Stomach smooth muscle (tissue), 2 donors: ENCODE data around the gene KIAA0753.
"Not testable (repeated sequence)": the region's sequence is repeated elsewhere in the genome, so short reads cannot be mapped to it uniquely, and the experiment has no call there.

Experiments
- H3K27ac ChIP-seq: one replicate; pipeline ENCODE4 v1.7.0; 2013; ENCODE audit warnings: mild to moderate bottlenecking, low read length, inconsistent platforms
- H3K27me3 ChIP-seq, 2 donors: one replicate each; pipeline ENCODE4 v1.7.0; 2013; ENCODE audit warnings: low read length in 2 of 2; ENCODE audit not compliant: insufficient read depth in 2 of 2, control insufficient read depth in 1 of 2
- H3K36me3 ChIP-seq, 2 donors: one replicate each; pipeline ENCODE4 v1.7.0; 2013; ENCODE audit warnings: low read length in 2 of 2; ENCODE audit not compliant: control insufficient read depth in 2 of 2, insufficient read depth in 2 of 2
- H3K4me1 ChIP-seq: one replicate; pipeline ENCODE4 v1.7.0; 2013; ENCODE audit warnings: low read length; ENCODE audit not compliant: control insufficient read depth, insufficient read depth
- H3K4me3 ChIP-seq, 2 donors: one replicate each; pipeline ENCODE4 v1.7.0; 2013; ENCODE audit warnings: low read length in 2 of 2
- H3K9ac ChIP-seq, 2 donors: one replicate each; pipeline ENCODE4 v1.7.0; 2013; ENCODE audit warnings: low read length in 2 of 2, mild to moderate bottlenecking in 1 of 2
- H3K9me3 ChIP-seq, 2 donors: one replicate each; pipeline ENCODE4 v1.7.0; 2013; ENCODE audit warnings: low read length in 2 of 2; ENCODE audit not compliant: control insufficient read depth in 2 of 2
- donor health status: healthy.
- donor health status: Pancreatic carcinoma.

The KIAA0753 gene

GRCh38 chr17:6596511-6596910 lies 44.0 kb downstream of the KIAA0753 start:
- Histone ChIP-seq H3K9ac (no peak overlapping the region), H3K4me1 (no peaks in the 10 kb centered on the region), H3K36me3 (peaks cover 31 to 52% of the 10 kb centered on the region in 2 donors), H3K27ac (no peak overlapping the region), H3K9me3 (no peaks in the 10 kb centered on the region), H3K27me3 (no peaks in the 10 kb centered on the region), H3K4me3 (no peak overlapping the region)

DNA sequence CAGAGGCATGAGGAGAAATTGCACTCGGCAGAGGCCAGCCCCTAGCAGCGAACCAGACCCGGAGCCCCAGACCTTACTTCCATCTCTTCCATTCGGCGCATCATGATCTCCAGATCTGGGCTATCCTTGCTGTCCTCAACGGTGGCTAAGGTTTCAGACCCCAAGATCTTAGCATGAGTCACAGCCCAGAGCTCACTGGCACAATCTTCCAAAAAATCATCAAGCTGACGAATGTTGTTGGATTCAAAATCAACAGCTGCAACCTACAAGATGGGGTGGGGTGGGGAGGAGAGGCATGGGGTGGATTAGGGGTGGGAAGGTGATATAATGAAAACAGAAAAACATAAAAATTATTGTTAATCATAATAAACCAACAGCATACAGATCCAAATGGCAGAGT lies 44.4 kb downstream of the KIAA0753 start:
- no peaks in the 10 kb centered on the region for H3K9me3 ChIP-seq
- H3K4me1 ChIP-seq, result no peaks in the 10 kb centered on the region
- H3K27me3 ChIP-seq, result no peaks in the 10 kb centered on the region
- no peak overlapping the region for H3K9ac ChIP-seq
- H3K27ac ChIP-seq, result no peak overlapping the region
- H3K36me3 ChIP-seq, result peaks cover 31 to 52% of the 10 kb centered on the region in 2 donors
- no peak overlapping the region for H3K4me3 ChIP-seq

- H3K27me3 ChIP-seq, H3K9ac ChIP-seq, H3K4me3 ChIP-seq, H3K27ac ChIP-seq, H3K9me3 ChIP-seq, H3K4me1 ChIP-seq: not testable (repeated sequence)
- peaks cover 46 to 53% of the 10 kb centered on the region in 2 donors for H3K36me3 ChIP-seq
Measured at GRCh38 chr17:6593371-6593770, 47.1 kb downstream of the KIAA0753 start.

DNA sequence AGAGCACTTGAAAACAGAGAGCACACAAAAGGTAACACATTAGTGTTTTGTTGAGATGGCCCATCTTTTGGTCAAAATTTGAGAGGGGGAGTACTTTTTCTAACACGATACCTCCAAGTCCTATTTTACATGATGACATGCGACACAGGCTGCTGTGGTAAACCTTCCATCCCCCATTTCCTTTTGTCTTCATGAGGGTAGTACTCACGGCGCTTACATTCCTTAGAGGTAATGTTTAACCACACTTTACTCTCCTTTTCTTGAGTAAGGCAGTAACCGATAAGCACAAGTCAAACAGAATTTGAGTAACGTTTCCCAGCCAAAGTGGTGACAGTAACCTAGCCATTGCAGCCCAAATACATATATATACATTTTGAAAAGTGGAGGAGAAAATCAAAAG lies 48.3 kb downstream of the KIAA0753 start:
- Histone ChIP-seq H3K27me3 (no peaks in the 10 kb centered on the region), H3K36me3 (peaks cover 53 to 55% of the 10 kb centered on the region in 2 donors), H3K4me1 (no peaks in the 10 kb centered on the region), H3K4me3 (no peak overlapping the region), H3K9ac (no peak overlapping the region), H3K9me3 (no peaks in the 10 kb centered on the region), H3K27ac (no peak overlapping the region)

- Histone ChIP-seq H3K4me3 (no peak overlapping the region), H3K4me1 (no peaks in the 10 kb centered on the region), H3K36me3 (peaks cover 54 to 55% of the 10 kb centered on the region in 2 donors), H3K9ac (no peak overlapping the region), H3K27ac (no peak overlapping the region), H3K9me3 (no peaks in the 10 kb centered on the region), H3K27me3 (no peaks in the 10 kb centered on the region)
Measured at GRCh38 chr17:6591599-6592158, 48.8 kb downstream of the KIAA0753 start.

GRCh38 chr17:6589266-6589946 lies 51.1 kb downstream of the KIAA0753 start:
- Histone ChIP-seq H3K27ac (no peak overlapping the region), H3K36me3 (peaks cover 55 to 60% of the 10 kb centered on the region in 2 donors), H3K27me3 (no peaks in the 10 kb centered on the region), H3K9me3 (no peaks in the 10 kb centered on the region), H3K4me3 (no peak overlapping the region), H3K9ac (no peak overlapping the region), H3K4me1 (no peaks in the 10 kb centered on the region)

DNA sequence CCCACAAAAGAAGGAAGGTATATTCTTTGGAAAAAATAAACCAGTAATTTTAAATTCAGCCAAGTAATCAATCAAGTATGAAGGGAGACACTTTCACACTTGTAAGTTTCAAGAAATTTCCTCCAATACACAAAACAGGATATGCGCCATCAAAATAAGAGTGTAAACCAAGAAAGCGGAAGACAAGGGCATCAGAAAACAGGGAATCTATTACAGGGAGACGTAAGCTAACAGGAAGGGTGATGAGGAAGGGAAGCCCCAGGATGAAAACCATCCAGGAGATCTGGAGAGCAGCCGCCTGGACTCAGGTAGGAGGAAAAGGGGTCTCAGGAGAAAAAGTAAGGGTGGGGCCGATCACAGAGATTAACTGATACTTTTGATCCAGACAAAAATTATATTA lies 52.3 kb downstream of the KIAA0753 start:
- Histone ChIP-seq H3K4me3 (no peak overlapping the region), H3K36me3 (peaks cover 54 to 61% of the 10 kb centered on the region in 2 donors), H3K27ac (no peak overlapping the region), H3K27me3 (no peaks in the 10 kb centered on the region), H3K9me3 (no peaks in the 10 kb centered on the region), H3K9ac (no peak overlapping the region), H3K4me1 (no peaks in the 10 kb centered on the region)

DNA sequence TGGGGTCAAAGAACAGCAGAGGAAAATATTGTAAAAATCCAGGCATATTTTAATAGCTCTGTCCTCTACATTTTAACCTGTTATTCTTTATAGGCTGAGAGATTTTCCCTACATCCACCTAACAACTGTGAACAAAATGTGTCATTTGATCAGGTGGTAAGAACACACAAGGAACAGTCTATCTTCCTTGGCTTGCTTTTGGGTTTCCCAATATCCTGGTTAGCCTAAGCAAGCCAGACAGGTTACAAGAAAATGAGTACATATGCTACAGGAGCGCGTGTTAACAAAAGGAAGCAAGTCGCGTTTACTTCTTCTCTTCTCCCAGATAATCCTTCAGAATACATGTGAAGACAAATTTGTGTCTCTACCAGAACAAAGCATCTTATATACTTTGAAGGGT lies 53.2 kb downstream of the KIAA0753 start:
- Histone ChIP-seq H3K27me3 (no peaks in the 10 kb centered on the region), H3K4me3 (no peak overlapping the region), H3K36me3 (peaks cover 53 to 61% of the 10 kb centered on the region in 2 donors), H3K9me3 (no peaks in the 10 kb centered on the region), H3K9ac (no peak overlapping the region), H3K27ac (no peak overlapping the region), H3K4me1 (no peaks in the 10 kb centered on the region)

- no peak overlapping the region for H3K4me3 ChIP-seq
- H3K27ac ChIP-seq, result no peak overlapping the region
- no peaks in the 10 kb centered on the region for H3K9me3 ChIP-seq
- peaks cover 39 to 50% of the 10 kb centered on the region in 2 donors for H3K36me3 ChIP-seq
- no peaks in the 10 kb centered on the region for H3K27me3 ChIP-seq
- no peak overlapping the region for H3K9ac ChIP-seq
- H3K4me1 ChIP-seq, result no peaks in the 10 kb centered on the region
Measured at GRCh38 chr17:6583411-6583810, 57.1 kb downstream of the KIAA0753 start.

DNA sequence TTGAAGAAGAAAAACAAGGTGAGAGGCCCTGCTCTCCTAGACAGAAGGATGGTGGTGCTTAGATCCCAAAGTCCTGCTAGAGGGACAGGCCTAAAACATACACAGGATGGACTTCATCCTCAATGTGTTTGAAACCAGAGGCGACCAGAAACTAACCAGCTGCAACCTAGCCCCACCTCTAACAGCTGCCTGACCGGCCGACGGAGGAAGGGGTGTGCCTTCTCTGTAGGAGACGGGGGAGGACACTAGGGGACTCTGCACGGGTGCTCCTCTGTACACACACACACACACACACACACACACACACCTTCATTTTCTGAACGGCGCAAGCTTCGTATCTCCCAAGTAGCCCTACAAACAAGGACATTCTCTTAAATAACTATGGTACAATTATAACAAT lies 59.9 kb downstream of the KIAA0753 start:
- Histone ChIP-seq H3K9me3 (no peaks in the 10 kb centered on the region), H3K27me3 (no peaks in the 10 kb centered on the region), H3K4me1 (no peaks in the 10 kb centered on the region), H3K36me3 (peaks cover 23 to 40% of the 10 kb centered on the region in 2 donors), H3K9ac (no peak overlapping the region), H3K27ac (no peak overlapping the region), H3K4me3 (no peak overlapping the region)

DNA sequence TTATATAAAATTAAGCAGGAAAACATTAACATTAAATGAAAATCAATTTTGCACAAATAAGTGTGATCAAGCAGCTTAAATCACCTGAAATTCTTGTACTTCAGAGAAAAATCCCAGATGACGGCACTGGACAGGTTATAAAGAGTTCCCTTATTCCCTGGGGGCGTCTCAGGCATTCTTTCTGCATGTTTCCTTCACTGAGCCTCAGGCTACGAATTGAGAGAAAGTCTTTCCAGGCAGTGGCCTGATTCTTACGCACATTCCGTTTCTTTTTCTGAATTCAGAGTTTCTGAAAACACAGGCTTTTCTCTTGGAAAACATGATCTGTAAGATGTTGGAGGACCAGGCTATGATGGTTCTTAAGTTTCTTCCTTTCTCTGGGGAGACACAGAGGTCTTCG lies 62.0 kb downstream of the KIAA0753 start:
- Histone ChIP-seq H3K36me3 (peaks cover 16 to 31% of the 10 kb centered on the region in 2 donors), H3K27ac (no peak overlapping the region)

More for the DNA sequence above, 62.0 kb downstream of the KIAA0753 start:
- no peak overlapping the region for H3K9ac ChIP-seq
- no peaks in the 10 kb centered on the region for H3K27me3 ChIP-seq
- peaks cover 2% of the 10 kb centered on the region for H3K4me1 ChIP-seq
- no peaks in the 10 kb centered on the region for H3K9me3 ChIP-seq
- H3K4me3 ChIP-seq, result no peak overlapping the region
